ENCODE results near the gene OSCAR.
"Not testable (repeated sequence)": the region's sequence is repeated elsewhere in the genome, so short reads cannot be mapped to it uniquely, and the experiment has no call there.

Gene OSCAR

GRCh38 chr19:54102421-54103169 is 2.0 kb upstream of the OSCAR start, which contains the start of gene NDUFA3:
Gene NDUFA3 (plus strand): TSS chr19:54102855. CDS start chr19:54102879, 24 bp downstream.
- Histone ChIP-seq H3K36me3 (ENCODE audit: control insufficient read depth, insufficient read depth, low read length) (peaks cover 29% of the 10 kb centered on the region), H3K4me3 (ENCODE audit: low read depth, low read length) (peak within 1 kb of the TSS; percentile 96), H3K9me3 (ENCODE audit: control insufficient read depth, insufficient read depth, low read length) (no peaks in the 10 kb centered on the region), H3K9ac (ENCODE audit: low read depth, low read length) (peak within 1 kb of the TSS; percentile 77), H3K27me3 (ENCODE audit: control insufficient read depth, insufficient read depth, low read length) (no peaks in the 10 kb centered on the region), H3K4me1 (ENCODE audit: control insufficient read depth, insufficient read depth, low read length) (no peaks in the 10 kb centered on the region), H3K27ac (ENCODE audit: low read depth, low read length) (peak within 1 kb of the TSS; percentile 66)

- H3K4me3 ChIP-seq (ENCODE audit: low read depth, low read length); H3K36me3 ChIP-seq (ENCODE audit: control insufficient read depth, insufficient read depth, low read length); H3K4me1 ChIP-seq (ENCODE audit: control insufficient read depth, insufficient read depth, low read length); H3K27ac ChIP-seq (ENCODE audit: low read depth, low read length); H3K9ac ChIP-seq (ENCODE audit: low read depth, low read length); H3K9me3 ChIP-seq (ENCODE audit: control insufficient read depth, insufficient read depth, low read length): not testable (repeated sequence)
- peaks cover 24% of the 10 kb centered on the region for H3K27me3 ChIP-seq (ENCODE audit: control insufficient read depth, insufficient read depth, low read length)
Observed at GRCh38 chr19:54099903-54100255, 724 bp downstream of the OSCAR start.

- H3K4me3 ChIP-seq (ENCODE audit: low read depth, low read length), result no peak overlapping the region
- H3K9ac ChIP-seq (ENCODE audit: low read depth, low read length), result no peak overlapping the region
- H3K4me1 ChIP-seq (ENCODE audit: control insufficient read depth, insufficient read depth, low read length), result no peaks in the 10 kb centered on the region
- 0 out of 2 replicates have a peak, but pooled peaks cover 2% of the 10 kb centered on the region for H3K36me3 ChIP-seq (ENCODE audit: control insufficient read depth, insufficient read depth, low read length)
- H3K9me3 ChIP-seq (ENCODE audit: control insufficient read depth, insufficient read depth, low read length), result no peaks in the 10 kb centered on the region
- H3K27ac ChIP-seq (ENCODE audit: low read depth, low read length), result no peak overlapping the region
- peaks cover 29% of the 10 kb centered on the region for H3K27me3 ChIP-seq (ENCODE audit: control insufficient read depth, insufficient read depth, low read length)
Observed at GRCh38 chr19:54099190-54099902, 1.3 kb downstream of the OSCAR start.

GRCh38 chr19:54096617-54097106 is 3.9 kb downstream of the OSCAR start:
- peak overlapping the region; percentile 44; the same call in 1 of the 2 replicates for H3K4me3 ChIP-seq (ENCODE audit: low read depth, low read length)
- H3K4me1 ChIP-seq (ENCODE audit: control insufficient read depth, insufficient read depth, low read length), result no peaks in the 10 kb centered on the region
- H3K9me3 ChIP-seq (ENCODE audit: control insufficient read depth, insufficient read depth, low read length), result no peaks in the 10 kb centered on the region
- H3K27ac ChIP-seq (ENCODE audit: low read depth, low read length), result no peak overlapping the region
- peaks cover 32% of the 10 kb centered on the region for H3K27me3 ChIP-seq (ENCODE audit: control insufficient read depth, insufficient read depth, low read length)
- H3K36me3 ChIP-seq (ENCODE audit: control insufficient read depth, insufficient read depth, low read length), result no peaks in the 10 kb centered on the region
- H3K9ac ChIP-seq (ENCODE audit: low read depth, low read length), result no peak overlapping the region

- H3K9me3 ChIP-seq (ENCODE audit: control insufficient read depth, insufficient read depth, low read length); H3K9ac ChIP-seq (ENCODE audit: low read depth, low read length); H3K36me3 ChIP-seq (ENCODE audit: control insufficient read depth, insufficient read depth, low read length); H3K4me1 ChIP-seq (ENCODE audit: control insufficient read depth, insufficient read depth, low read length); H3K27ac ChIP-seq (ENCODE audit: low read depth, low read length): not testable (repeated sequence)
- H3K27me3 ChIP-seq (ENCODE audit: control insufficient read depth, insufficient read depth, low read length), result peaks cover 32% of the 10 kb centered on the region
- H3K4me3 ChIP-seq (ENCODE audit: low read depth, low read length), result peak overlapping the region; percentile 62
Observed at GRCh38 chr19:54095859-54096616, 4.6 kb downstream of the OSCAR start.

DNA sequence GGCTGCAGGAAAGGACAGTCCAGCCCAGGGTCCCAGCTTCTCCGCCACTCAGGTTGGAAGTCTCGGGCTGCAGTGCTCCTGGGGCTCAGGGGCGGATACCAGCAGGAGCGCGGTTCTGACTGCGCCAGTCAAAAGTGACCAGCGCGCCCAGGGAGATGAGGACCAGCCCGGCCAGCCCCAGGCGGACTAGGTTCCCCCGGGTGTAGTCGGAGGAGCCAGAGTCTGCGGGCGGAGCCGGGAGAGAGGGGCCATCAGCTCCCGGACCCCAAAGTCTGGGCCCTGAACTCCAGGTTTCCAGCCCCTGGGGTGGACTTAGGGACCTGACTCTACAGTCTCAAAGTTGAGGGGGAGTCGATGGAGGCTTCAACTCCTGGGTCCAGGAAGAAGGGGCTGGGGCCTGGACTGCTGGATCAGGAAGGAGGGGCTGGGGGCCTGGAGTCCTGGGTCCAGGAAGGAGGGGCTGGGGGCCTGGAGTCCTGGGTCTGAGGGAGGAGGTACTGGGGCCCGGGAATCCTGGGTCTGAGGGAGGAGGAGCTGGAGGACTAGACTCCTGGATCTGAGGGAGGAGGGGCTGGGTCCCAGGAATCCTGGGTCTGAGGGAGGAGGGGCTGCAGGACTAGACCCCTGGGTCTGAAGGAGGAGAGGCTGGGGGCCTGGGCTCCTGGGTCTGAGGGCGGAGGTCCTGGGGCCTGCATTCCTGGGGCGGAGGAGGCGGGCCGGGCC is 5.3 kb downstream of the OSCAR start:
- Histone ChIP-seq H3K4me1 (ENCODE audit: control insufficient read depth, insufficient read depth, low read length) (no peaks in the 10 kb centered on the region), H3K36me3 (ENCODE audit: control insufficient read depth, insufficient read depth, low read length) (no peaks in the 10 kb centered on the region), H3K9ac (ENCODE audit: low read depth, low read length) (no peak overlapping the region), H3K27me3 (ENCODE audit: control insufficient read depth, insufficient read depth, low read length) (peaks cover 32% of the 10 kb centered on the region), H3K9me3 (ENCODE audit: control insufficient read depth, insufficient read depth, low read length) (no peaks in the 10 kb centered on the region), H3K27ac (ENCODE audit: low read depth, low read length) (no peak overlapping the region), H3K4me3 (ENCODE audit: low read depth, low read length) (peak overlapping the region; percentile 62)

DNA sequence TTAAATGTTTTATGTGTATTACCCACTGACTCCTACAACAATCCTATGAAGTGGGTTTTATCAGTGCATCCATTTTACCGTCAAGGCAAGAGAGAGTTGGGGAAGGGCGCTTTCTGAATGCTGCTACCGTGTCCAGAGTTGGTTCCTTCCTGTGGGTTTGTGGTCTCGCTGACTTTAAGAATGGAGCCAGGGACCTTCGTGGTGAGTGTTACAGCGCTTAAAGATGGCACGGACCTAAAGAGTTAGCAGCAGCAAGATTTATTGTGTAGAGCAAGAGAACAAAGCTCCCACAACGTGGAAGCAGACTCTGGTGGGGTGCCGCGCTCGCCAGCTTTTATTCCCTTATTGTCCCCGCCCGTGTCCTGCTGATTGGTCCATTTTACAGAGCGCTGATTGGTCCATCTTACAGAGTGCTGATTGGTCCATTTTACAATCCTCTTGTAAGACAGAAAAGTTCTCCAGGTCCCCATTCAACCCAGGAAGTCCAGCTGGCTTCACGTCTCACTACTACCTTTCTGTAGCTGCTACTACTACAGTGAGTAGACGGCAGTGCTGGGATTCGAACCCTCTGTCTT is 6.1 kb downstream of the OSCAR start:
- no peaks in the 10 kb centered on the region for H3K36me3 ChIP-seq (ENCODE audit: control insufficient read depth, insufficient read depth, low read length)

GRCh38 chr19:54084410-54084809 is 16.2 kb downstream of the OSCAR start:
- Histone ChIP-seq H3K4me1 (ENCODE audit: control insufficient read depth, insufficient read depth, low read length) (no peaks in the 10 kb centered on the region; the same call in 1 of the 2 replicates), H3K4me3 (ENCODE audit: low read depth, low read length) (no peak overlapping the region), H3K9ac (ENCODE audit: low read depth, low read length) (no peak overlapping the region), H3K27me3 (ENCODE audit: control insufficient read depth, insufficient read depth, low read length) (no peaks in the 10 kb centered on the region), H3K27ac (ENCODE audit: low read depth, low read length) (no peak overlapping the region), H3K9me3 (ENCODE audit: control insufficient read depth, insufficient read depth, low read length) (no peaks in the 10 kb centered on the region), H3K36me3 (ENCODE audit: control insufficient read depth, insufficient read depth, low read length) (no peaks in the 10 kb centered on the region)

More for the DNA sequence above, 6.1 kb downstream of the OSCAR start:
- Histone ChIP-seq H3K9me3 (ENCODE audit: control insufficient read depth, insufficient read depth, low read length) (no peaks in the 10 kb centered on the region), H3K9ac (ENCODE audit: low read depth, low read length) (no peak overlapping the region), H3K4me1 (ENCODE audit: control insufficient read depth, insufficient read depth, low read length) (no peaks in the 10 kb centered on the region; the same call in 1 of the 2 replicates), H3K27me3 (ENCODE audit: control insufficient read depth, insufficient read depth, low read length) (peaks cover 32% of the 10 kb centered on the region), H3K27ac (ENCODE audit: low read depth, low read length) (no peak overlapping the region), H3K4me3 (ENCODE audit: low read depth, low read length) (no peak overlapping the region)

DNA sequence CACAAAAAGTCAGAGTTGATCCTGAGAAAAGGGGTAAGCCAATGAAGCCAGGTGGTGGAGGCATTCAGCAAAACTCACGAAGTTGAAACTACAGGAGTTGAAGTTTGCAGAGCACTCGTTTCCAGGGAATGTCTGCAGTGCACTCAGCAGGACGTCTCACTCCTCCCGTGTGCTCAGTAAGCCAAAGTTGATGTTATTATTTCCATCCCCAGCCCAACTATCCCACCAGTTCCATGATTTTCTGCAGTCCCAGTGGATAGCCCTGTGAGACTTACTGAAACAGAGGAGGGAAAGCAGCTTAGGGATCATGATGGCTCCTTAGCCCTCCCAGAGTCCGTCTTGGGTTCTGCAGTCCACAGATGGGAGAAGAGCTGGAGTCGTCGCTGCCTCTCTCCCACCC is 19.6 kb downstream of the OSCAR start, which contains the start of gene TARM1:
Gene TARM1 (minus strand): TSS at position 334 of the 400 bp plus-strand sequence. CDS start 25 bp downstream, at position 309.
- no peaks in the 10 kb centered on the region for H3K27me3 ChIP-seq (ENCODE audit: control insufficient read depth, insufficient read depth, low read length)
- H3K27ac ChIP-seq (ENCODE audit: low read depth, low read length), result no peak within 1 kb of the TSS
- no peaks in the 10 kb centered on the region for H3K36me3 ChIP-seq (ENCODE audit: control insufficient read depth, insufficient read depth, low read length)
- H3K9me3 ChIP-seq (ENCODE audit: control insufficient read depth, insufficient read depth, low read length), result no peaks in the 10 kb centered on the region
- H3K4me1 ChIP-seq (ENCODE audit: control insufficient read depth, insufficient read depth, low read length), result no peaks in the 10 kb centered on the region
- H3K4me3 ChIP-seq (ENCODE audit: low read depth, low read length), result no peak within 1 kb of the TSS
- no peak within 1 kb of the TSS for H3K9ac ChIP-seq (ENCODE audit: low read depth, low read length)

DNA sequence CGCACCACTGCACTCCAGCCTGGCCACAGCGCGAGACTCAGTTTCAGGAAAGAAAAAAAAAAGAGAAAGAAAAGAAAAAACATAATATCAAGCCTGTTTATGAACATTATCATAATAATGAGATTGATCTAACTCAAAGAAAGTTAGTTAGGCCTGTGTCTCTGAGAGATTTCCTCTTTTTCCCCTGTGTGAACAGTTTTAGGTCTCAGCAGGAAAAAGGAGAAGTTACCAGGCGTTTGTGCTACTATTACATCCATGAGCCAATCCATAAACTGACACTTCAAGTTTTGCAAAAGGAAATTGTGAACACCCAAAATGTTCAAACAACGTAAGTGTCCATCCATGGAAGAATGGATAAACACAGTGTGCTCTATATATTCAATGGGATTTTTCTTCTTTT is 23.3 kb downstream of the OSCAR start:
- Histone ChIP-seq H3K4me3 (ENCODE audit: low read depth, low read length) (no peak overlapping the region), H3K4me1 (ENCODE audit: control insufficient read depth, insufficient read depth, low read length) (no peaks in the 10 kb centered on the region), H3K27me3 (ENCODE audit: control insufficient read depth, insufficient read depth, low read length) (no peaks in the 10 kb centered on the region), H3K9me3 (ENCODE audit: control insufficient read depth, insufficient read depth, low read length) (no peaks in the 10 kb centered on the region), H3K9ac (ENCODE audit: low read depth, low read length) (no peak overlapping the region), H3K36me3 (ENCODE audit: control insufficient read depth, insufficient read depth, low read length) (no peaks in the 10 kb centered on the region), H3K27ac (ENCODE audit: low read depth, low read length) (no peak overlapping the region)

Measured in HUES48 (cell line).